CD4-positive, alpha-beta T cell treated with Interleukin-15 for 1 hour (primary cell): ENCODE results near the gene TCF23.
"Not testable (repeated sequence)": the region's sequence is repeated elsewhere in the genome, so short reads cannot be mapped to it uniquely, and the experiment has no call there.

ENCODE experiments used
- DNase-seq: peaks from one replicate; pipeline ENCODE4 v3.0.0-alpha.2; 2020

TCF23 gene

DNA sequence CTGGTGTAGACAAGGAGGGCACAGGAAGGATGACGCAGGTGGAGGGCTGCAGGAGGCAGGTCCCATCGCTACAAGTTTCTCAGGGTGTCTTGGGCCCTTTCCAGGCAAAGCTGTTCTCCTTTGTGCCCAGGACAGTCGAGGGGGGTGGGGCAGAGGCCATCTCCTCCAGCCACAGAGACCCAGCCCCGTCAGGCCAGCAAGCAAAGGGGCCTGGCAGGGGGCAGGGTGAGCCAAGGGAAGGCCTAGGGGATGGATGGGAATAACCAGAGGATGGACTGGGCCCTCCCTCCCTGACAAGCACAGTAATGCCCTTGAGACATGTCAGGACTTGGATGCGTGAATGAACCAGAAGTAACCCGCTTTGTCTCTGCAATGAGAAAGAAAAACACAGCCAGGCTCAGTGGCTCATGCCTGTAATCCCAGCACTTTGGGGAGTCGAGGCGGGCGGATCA, 6.3 kb downstream of the TCF23 start:
- no peak for DNase-seq

DNA sequence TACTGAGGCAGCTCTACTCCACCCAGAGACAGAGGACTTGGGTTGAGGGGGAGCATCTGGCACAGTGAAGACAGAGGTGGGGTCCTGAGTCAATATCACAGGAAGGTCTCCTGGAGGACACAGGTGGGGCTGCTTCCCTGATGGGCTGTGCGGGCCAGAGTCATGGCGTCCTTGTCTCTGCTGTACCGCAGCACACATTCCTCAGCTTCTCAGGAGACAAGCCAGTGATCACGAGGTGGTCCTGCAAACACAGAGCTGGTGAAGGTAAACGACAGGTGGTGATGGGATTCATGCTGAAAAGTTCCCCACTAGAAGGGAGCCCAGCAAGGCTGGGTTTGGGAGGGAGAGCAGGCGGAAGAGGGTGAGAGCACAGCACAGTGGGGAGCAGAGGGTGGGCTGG, 9.7 kb downstream of the TCF23 start:
- DNase-seq = no peak

DNA sequence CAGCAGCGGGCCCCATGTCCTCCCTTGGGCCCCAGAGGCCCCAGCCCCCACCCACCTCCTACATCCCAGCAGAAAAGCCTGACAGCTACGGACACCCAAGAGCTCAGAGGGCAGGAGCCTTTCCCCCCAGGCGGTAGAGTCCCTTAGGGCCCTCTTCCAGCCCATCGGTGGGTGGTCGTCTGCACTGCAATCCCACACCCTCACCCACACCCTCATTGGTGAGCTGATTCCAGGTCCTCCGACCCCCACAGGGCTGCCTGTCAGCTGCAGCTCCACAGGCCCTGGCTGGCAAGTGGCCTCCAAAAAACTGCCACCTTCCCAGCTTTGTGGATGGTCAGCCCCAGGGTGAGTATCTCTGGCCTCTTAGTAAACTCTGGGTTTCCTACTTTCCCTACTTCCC, 10.5 kb downstream of the TCF23 start:
- no peak for DNase-seq

DNA sequence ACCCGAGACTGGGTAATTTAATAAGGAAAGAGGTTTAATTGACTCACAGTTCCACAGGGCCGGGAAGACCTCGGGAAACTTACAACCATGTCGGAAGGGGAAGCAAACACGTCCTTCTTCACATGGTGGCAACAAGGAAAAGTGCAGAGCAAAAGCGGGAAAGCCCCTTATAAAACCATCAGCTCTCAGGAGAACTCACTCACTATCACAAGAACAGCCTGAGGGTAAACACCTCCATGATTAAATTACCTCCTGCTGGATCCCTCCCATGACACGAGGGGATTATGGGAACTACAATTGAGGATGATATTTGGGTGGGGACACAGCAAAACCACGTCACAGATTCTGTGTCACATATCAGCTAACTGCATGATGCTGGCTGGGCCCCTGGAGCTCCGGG, 11.4 kb downstream of the TCF23 start:
- no peak for DNase-seq

DNA sequence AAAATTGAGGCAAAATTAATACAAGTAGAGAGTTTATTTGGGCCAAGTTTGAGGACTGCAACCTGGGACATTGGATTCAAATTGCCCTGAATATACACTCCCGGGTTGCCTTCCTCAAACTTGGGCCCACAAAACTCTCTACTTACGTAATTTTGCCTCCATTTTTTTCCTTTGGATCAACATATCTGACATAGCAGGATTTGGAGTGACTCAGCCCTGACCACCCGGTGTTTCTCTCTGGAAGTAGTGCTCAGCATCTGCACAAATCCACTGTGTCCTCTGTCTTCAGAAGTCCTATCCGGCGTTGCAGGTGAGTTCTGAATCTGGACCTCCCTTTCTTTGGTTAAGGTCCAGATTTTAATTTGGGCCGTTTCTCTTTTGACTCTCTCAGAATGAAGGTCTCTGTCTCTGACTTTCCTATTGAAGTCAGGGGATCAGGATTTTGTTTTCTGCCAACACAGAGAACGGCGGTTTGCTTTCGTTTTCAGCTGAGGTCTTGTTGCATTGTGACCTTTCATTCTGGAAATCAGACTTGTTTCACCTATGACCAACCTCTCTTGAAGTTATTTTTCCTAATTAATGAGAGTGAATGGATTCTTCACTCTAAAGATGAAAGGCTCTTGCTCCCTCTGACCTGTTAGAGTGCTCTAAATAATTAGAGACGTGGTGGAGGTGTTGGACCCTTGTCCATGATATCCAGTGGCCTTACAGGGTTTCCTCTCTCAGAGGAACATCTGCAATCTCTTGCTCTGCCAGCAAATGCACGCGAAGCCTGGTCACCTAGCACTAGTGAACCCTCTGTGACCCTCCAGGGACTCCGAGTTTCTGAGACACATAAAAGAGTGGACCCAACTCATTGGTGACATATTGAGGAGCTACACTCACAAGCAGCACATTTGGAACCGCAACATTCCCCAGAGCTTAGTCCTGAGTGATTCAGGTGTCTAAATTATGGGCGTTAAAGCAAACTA, 13.6 kb downstream of the TCF23 start:
- DNase-seq = no peak

DNA sequence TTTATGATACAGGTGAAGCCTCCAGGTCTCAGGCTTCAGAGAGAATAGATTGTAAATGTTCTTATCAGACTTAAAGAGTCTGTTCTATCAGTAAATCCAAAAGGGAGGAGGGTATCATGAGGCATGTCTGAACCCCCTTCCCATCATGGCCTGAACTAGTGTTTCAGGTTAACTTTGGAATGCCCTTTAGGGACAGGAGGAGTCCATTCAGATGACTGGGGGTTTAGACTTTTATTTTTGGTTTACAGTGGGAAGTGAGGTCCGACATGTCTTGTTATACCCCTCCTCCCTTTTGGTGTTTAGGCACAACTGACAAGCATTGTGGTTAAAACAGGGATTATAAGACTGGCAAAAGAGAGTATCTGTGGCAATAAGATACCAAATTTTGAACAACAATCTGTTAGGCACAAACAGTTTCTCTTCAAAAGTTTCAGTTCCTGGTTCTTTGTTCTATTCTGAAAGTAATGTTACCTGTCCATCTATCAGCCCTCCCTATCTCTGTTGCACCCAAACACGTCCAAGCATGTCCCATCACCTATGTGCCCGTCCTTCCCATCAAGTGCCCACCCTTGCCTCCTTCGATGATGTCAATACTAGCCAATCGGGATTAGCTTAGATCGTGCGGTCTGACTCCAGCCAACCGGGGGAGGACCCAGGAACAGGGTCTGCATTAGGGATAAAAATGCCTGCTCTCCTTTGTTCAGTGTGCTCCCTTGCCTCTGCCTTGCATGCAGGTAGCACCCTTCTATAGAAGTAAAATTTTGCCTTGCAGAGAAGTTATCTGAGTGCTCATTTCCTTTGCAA, 16.4 kb downstream of the TCF23 start:
- no peak for DNase-seq

DNA sequence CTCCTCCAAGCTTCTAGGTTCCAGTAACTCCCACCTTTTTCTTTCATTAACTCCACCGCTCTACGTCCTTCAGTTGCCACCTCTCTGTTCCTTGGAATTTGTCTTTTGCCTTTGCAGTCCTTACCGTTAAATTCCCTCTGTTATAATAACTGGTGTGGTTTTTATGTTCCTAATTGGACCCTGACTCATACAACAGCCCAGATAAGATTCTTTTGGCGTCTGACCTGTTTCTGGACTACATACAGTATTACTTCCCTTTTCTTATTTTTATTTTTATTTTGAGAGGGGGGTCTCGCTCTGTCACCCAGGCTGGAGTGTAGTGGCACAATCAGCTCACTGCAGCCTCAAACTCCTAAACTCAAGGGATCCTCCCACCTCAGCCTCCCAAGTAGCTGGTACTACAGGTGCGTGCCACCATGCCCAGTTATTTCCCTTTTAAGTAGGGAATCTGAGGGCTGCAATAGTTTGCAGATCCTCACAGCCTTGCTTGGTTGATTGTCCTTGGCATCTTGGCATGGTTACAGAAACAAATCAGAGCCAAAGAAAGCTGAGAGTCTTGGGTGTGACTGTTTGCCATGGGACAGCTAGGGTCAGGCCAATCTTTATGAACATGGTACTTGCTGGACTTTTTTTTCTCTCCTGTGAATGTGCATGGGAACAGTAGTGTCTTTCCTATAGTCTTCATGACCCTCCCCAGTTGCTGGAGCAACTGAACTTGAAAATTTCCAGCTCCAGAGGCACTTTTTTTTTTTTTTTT, 22.0 kb downstream of the TCF23 start:
- DNase-seq = no peak

DNA sequence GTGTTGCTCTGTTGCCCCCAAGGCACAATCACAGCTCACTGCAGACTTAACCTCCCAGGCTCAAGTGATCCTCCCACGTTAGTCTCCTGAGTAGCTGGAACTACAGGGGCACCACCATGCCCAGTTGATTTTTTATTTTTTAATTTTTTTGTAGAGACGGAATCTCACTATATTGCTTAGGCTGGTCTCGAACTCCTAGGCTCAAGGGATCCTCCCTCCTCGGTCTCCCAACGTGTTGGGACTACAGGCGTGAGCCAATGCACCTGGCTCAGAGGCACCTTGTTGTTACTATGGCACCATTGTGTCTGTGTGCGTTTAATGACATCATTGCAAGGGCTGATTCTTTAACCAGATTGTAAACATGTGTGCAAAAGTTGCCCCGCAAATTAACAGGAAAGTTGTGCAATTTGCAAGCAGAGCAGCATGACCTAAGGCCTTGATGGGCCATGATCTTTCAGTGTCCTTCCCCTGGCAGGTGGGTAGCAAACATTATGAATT, 22.6 kb downstream of the TCF23 start:
- no peak for DNase-seq

DNA sequence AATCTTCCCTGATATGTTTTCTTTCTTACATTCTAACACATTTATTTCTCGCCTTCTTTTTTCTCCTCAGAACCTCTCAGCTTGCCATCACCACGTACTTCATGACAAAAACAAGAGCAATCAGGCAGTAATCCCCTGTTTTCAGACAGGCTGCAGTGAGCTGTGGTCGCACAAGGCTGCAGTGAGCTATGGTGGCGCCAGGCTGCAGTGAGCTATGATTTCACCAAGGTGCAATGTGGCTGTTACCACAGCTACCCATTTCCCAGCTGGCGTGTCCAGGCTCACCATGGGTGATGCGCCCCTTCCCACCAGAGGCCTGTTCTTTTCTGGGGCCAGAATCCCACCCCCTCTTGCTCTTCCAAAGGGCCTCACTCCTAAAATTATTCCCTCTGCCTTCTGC, 25.8 kb downstream of the TCF23 start:
- DNase-seq = no peak

DNA sequence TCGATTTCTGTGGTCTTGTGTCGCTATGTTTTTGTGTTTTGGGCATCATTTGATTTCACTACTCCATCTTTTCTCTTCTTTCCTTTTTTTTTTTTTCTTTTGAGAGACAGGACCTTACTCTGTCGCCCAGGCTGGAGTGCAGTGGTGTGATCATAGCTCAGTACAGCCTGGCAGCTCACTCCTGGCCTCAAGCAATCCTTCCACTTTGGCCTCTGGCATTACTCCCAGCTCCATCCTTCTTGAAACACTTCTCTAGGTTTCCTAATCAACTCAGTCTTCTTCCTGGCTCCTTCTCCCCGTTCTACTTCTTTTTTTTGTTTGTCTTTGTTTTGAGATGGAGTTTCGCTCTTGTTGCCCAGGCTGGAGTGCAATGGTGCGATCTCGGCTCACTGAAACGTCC, 26.5 kb downstream of the TCF23 start:
- no peak for DNase-seq

DNA sequence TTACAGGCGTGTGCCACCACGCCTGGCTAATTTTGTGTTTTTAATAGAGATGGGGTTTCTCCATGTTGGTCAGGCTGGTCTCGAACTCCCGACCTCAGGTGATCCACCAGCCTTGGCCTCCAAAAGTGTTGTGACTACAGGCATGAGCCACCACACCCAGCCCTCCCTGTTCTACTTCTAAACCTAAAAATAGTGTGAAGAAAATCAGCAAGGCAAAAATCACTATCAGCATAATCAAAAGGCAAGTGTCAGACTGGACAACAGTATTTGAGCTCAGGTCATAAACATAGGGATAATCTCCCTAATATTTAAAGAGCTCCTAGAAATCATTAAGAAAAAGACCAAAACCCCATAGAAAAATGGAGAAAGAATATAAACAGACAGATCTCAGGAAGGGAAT, 27.0 kb downstream of the TCF23 start:
- DNase-seq = not testable (repeated sequence)

DNA sequence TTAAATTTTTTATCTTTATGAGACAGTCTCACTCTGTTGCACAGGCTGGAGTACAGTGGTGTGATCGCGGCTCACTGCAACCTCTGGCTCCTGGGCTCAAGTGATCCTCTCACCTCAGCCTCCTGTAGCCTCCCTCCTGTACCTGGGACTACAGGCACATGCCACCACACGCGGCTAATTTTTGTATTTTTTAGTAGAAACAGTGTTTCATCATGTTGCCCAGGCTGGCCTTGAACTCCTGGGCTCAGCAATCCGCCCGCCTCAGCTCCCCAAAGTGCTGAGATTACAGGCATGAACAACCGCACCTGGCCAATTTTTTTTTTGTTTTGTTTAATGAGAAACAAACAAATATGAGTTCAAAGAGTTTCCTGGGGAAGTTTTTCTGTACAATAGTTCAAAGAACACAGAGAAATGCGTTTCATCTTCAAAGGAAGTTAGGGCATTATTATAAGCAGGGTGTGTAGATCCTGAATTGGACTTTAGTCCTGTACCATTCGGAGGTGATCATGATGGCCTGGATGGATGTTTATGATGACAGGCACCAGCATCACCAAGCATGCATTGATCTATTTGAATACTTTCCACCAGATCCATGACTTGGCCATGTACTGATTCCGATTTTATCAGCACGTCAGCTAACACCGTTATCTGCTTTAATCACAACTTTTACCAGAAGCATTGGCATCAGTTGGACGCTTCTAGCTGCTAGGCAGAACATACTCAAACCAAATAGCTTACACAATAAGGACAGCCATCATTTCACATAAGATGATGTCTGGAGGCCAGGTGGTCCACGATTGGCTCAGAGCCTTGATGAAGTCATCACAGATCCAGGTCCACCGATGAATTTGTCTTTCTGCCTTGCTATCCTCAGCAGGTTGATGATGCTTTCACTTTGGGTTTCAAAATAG, 28.9 kb downstream of the TCF23 start:
- no peak for DNase-seq

DNA sequence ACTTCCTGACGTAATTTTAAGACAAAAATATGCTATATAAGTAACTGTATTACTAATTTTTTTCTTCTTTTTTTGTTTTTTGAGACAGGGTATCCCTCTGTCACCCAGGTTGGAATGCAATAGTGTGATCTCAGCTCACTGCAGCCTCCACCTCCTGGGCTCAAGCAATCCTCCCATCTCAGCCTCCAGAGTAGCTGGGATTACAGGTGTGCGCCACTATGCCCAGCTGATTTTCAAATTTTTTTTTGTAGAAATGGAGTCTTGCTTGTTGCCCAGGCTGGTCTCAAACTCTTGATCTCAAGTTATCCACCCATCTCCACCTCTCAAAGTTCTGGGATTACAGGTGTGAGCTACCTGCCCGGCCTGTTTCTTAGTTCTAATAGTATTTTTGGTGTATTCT, 29.7 kb downstream of the TCF23 start:
- DNase-seq = no peak

DNA sequence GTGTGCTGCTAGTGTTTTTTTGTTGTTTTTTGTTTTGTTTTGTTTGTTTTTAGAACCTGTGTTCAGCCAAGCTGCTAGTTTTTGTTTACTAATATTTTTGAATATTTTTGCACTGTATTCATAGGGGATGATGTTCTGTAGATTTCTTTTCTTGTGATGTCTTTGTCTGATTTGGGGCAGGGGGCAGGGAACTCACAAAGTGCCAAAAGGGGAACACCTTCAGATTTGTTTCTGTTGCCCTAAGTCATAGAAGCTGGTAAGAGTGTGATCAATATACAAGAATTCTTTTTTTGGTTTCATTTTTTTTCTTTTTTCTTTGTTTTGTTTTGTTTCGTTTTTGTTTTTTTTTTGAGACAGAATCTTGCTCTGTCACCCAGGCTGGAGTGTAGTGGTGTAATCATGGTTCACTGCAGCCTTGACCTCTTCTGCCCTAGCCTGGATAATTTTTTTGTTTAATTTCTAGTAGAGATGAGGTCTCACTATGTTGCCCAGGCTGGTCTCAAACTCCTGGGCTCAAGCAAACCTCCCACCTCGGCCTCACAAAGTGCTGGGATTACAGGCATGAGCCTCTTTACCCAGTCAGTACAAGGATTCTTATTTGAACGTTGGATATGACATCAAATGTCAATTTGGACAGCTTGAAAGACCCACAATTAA, 30.7 kb downstream of the TCF23 start:
- DNase-seq = no peak

DNA sequence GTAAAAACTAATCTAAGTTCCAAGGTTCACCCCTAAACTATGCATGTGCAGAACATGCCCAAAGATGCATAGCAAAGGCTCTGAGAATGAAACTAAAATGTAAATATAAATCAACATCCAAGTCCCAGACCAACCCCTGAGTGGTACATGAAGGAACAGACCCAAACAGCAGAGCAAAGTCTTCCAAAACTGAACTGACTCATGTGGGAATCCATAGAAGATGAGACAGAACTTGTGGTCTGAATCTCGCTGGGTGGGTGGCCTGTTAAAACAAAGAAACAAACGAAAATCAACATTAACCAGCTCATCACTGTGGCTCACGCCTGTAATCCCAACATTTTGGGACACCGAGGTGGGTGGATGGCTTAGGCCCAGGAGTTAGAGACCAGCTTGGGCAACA, 33.5 kb downstream of the TCF23 start:
- no peak for DNase-seq

DNA sequence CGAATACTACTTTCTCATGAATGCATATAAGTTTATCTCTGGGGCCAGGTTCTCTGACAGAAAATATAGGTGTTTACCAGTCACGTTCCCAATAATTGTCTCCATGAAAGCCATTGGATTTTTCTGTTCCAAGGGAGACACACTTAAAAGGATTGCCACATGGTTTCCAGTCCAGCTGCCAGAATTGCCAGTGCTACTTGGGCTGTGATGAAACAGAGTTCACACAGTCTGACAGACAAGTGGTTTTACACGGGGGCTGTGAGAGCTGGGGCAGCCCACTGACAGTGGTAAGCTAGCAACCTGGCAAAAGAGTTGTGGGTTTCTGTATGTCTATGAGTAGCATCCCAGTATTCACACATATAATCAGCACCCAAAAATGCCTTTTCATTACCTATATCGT, 35.3 kb downstream of the TCF23 start:
- no peak for DNase-seq

DNA sequence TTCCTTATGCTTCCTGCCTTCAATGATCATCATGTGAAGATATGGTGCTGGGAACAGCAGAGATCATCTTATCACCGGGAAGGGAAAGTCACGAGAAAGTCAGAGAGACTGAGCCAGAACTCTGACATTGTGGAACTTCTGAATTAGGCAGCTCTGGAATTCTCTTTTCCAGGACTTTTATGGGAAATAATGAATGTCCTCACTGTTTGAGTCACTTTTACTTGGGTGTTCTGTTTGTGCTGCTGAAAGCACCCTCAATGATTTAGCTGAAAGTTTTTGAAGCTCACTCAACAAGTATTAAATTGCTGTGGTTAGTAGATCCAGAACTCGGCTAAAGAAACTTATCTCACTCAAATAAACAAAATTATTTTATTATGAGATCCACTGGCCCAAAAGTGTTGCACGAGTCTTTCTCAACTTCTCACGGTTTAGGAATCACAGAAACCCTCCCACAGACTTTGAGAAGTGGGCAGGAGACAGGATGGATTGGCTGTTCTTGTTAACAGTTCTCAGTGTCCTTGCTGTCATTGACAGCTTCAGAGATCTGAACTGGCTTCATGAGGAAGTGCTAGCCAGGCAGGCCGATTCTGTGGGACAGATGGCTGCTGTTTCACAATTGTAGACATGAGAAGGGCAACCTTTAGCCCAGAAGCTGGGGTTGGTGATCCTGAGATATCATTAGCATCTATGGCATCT, 36.7 kb downstream of the TCF23 start:
- DNase-seq = no peak

DNA sequence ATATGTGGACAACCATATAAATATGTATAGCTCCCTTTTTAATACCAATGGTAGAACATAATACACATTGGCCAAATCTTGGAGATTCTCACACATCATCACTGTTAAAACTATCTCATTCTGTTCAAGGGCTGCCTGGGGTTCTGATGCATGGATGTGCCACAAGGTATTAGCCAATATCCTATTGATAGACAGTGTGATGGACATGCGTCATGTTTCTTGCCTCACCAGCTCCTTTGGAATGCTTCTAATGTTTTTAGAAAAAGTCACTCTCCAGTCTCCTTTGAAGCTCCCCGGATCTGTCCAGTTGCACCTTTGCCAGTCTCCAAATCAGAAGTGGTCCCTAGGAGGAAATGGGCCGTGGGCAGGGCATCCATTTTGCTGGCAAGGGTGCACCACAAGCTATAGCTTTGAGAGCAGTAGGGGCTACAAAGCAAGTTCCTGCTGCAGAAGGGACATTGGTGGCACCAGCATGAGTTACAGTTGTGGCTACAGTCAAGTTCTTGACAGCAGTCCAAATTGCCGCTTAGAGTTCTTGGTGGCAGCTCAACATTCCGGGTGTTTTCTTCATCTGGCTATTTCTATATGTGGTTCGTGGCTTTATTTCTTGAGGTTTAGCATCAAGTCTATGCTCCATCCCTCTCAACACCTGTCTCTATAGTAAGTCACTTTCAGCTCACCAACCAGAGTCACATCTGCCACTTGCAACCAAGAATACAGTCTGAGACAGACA, 38.0 kb downstream of the TCF23 start:
- no peak for DNase-seq

DNA sequence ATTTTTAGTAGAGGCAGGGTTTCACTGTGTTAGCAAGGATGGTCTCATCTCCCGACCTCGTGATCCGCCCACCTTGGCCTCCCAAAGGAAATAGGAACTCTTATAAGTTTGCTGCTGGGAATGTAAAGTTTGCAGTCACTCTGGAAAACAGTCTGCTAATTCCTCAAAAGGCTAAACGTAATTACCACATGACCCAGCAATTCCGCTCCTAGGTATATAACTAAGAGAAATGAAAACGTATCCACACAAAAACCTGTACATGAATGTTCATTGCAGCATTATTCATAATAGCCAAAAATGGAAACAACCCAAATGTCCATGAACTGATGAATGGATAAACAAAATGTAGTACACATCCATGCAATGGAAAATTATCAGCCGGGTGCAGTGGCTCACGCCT, 41.2 kb downstream of the TCF23 start:
- DNase-seq = no peak
